Measurements from ENCODE around the gene OR2B2. TPM values are rescaled to one million over a fixed set of nuclear protein-coding genes. Genes with fewer than 3 reads are reported as not detected.

The OR2B2 gene
- total and polyA plus RNA-seq, 2 of the 4 experiments (the other 2 are of a cell fraction): not detected

GRCh38 chr6:27863962-27864905 lies 48.0 kb downstream of the OR2B2 start:
- Histone ChIP-seq H3K56ac (ENCODE audit: extremely low read depth, insufficient read depth, low read length) (peak overlapping the region; percentile 37; the same call in 1 of the 2 replicates), H2BK5ac (ENCODE audit: low read depth, low read length, poor library complexity, severe bottlenecking) (peak overlapping the region; percentile 82), H3K27me3 (ENCODE audit: control insufficient read depth, insufficient read depth, low read length) (no peaks in the 10 kb centered on the region), H3K36me3 (ENCODE audit: control insufficient read depth, insufficient read depth, low read length) (no peaks in the 10 kb centered on the region), H4K91ac (ENCODE audit: insufficient read depth, low read depth, low read length) (peak overlapping the region; percentile 35), H3K4me3 (ENCODE audit: insufficient read depth, low read depth, low read length) (peak overlapping the region; percentile 76), H2BK120ac (ENCODE audit: low read depth, low read length) (peak overlapping the region; percentile 30; the same call in 1 of the 2 replicates), H3K14ac (replicated peaks; ENCODE audit: low read depth, low read length) (peak overlapping the region; percentile 16), H4K5ac (ENCODE audit: low read depth, low read length) (peak overlapping the region; percentile 83), H3K4me2 (ENCODE audit: low read depth, low read length) (peak overlapping the region; percentile 89), H3K27ac (ENCODE audit: insufficient read depth, low read length) (peak overlapping the region; percentile 77), H3K79me1 (ENCODE audit: low read depth in 1 of 2, low read length in 2 of 2) (peaks cover 0 to 5% of the 10 kb centered on the region in 2 experiments; a peak in 1 of 4 replicates), H3K9ac (ENCODE audit: low read depth, low read length) (peak overlapping the region; percentile 58), H3K4me1 (ENCODE audit: control insufficient read depth, insufficient read depth, low read length) (peaks cover 9% of the 10 kb centered on the region), H4K8ac (ENCODE audit: low read depth in 2 of 2, low read length in 2 of 2) (peak overlapping the region; percentile 30 to 81; a peak in 3 of 4 replicates), H4K20me1 (ENCODE audit: insufficient read depth, low read length) (no peaks in the 10 kb centered on the region), H3K4ac (ENCODE audit: low read depth, low read length) (peak overlapping the region; percentile 71), H3K18ac (ENCODE audit: low read depth, low read length) (peak overlapping the region; percentile 45), H2AFZ (replicated peaks; ENCODE audit: low read length, poor library complexity) (peak overlapping the region; percentile 78), H2AK5ac (ENCODE audit: low read depth, low read length) (peak overlapping the region; percentile 70; the same call in 1 of the 2 replicates), H3K23ac (ENCODE audit: low read depth, low read length) (peak overlapping the region; percentile 86), H3K9me1 (ENCODE audit: insufficient read depth, low read length) (peaks cover 4% of the 10 kb centered on the region; the same call in 1 of the 2 replicates), H3K9me3 (ENCODE audit: control insufficient read depth, insufficient read depth, low read length) (no peaks in the 10 kb centered on the region), H2AK9ac (replicated peaks; ENCODE audit: low read depth, low read length, poor library complexity) (peak overlapping the region; percentile 53), H2BK20ac (ENCODE audit: low read depth, low read length) (peak overlapping the region; percentile 6; the same call in 1 of the 2 replicates), H2BK15ac (ENCODE audit: low read depth, low read length) (peak overlapping the region; percentile 4; the same call in 1 of the 3 replicates)
- ChIA-PET POLR2A (ENCODE audit: unreplicated experiment) (interaction anchor here (0.7 to 4.2 kb wide), 5 partner anchors 20 to 41 kb away, joined by 3 to 61 read pairs (median 4); a partner anchor contains a TSS), CTCF (interaction anchor here (1.0 to 1.1 kb wide), 2 partner anchors 13 to 25 kb away, joined by 3 to 5 read pairs; no protein-coding TSS in a partner anchor)
- TSS peak; percentile 49 for BruUV-seq (replicated peaks)
- no peak for TF ChIP-seq FOS (IDR thresholded peaks at IDR 0.05; ENCODE audit: low read depth, low read length)
- TF ChIP-seq RCOR1 (IDR thresholded peaks at IDR 0.05; ENCODE audit: insufficient replicate concordance, low read length): peak; percentile 32
- ATAC-seq (ENCODE audit: low read depth) (no peak), DNase-seq (peak; percentile 15)
- intact Hi-C loops (cut with micrococcal nuclease) (no loop called here), dilution Hi-C loops (cut with HindIII; ENCODE audit: low sequenced_read_pairs, unreplicated experiment) (no loop called here), in situ Hi-C loops (cut with MboI; ENCODE audit: low sequenced_read_pairs) (no loop called here)
- WGBS, 2 experiments (ENCODE audit: extremely low coverage in 2 of 2, insufficient read length in 1 of 2): 10% methylated on average over 27 of the region's 51 CpGs; no CpG with 5 or more reads in 1 of the 2 experiments

Measured in IMR-90 (cell line).